GM20431 (cell line): ENCODE measurements around the gene KRTAP9-2.
"Not testable (repeated sequence)": the region's sequence is repeated elsewhere in the genome, so short reads cannot be mapped to it uniquely, and the experiment has no call there.

Source experiments
- in situ Hi-C: fragments of 300-500 bp; cut with MseI, MboI; formaldehyde crosslinking; loops from one replicate; pipeline ENCODE4 v1.15.0; 2020; ENCODE audit warnings: low sequenced_read_pairs; ENCODE audit not compliant: unreplicated experiment

KRTAP9-2 gene, protein sequence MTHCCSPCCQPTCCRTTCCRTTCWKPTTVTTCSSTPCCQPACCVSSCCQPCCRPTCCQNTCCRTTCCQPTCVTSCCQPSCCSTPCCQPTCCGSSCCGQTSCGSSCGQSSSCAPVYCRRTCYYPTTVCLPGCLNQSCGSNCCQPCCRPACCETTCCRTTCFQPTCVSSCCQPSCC

DNA sequence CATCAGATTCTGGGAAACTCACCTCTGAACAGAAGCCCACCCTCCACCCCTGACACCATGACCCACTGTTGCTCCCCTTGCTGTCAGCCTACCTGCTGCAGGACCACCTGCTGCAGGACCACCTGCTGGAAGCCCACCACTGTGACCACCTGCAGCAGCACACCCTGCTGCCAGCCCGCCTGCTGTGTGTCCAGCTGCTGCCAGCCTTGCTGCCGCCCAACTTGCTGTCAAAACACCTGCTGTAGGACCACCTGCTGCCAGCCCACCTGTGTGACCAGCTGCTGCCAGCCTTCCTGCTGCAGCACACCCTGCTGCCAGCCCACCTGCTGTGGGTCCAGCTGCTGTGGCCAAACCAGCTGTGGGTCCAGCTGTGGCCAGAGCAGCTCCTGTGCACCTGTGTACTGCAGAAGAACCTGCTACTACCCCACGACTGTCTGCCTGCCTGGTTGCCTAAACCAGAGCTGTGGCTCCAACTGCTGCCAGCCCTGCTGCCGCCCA, at the start of gene KRTAP9-2:
TSS of gene KRTAP9-2 (plus strand) at position 51 of the 498 bp plus-strand sequence. CDS start at position 58, 7 bp downstream.
- in situ Hi-C loops: not testable (repeated sequence)

DNA sequence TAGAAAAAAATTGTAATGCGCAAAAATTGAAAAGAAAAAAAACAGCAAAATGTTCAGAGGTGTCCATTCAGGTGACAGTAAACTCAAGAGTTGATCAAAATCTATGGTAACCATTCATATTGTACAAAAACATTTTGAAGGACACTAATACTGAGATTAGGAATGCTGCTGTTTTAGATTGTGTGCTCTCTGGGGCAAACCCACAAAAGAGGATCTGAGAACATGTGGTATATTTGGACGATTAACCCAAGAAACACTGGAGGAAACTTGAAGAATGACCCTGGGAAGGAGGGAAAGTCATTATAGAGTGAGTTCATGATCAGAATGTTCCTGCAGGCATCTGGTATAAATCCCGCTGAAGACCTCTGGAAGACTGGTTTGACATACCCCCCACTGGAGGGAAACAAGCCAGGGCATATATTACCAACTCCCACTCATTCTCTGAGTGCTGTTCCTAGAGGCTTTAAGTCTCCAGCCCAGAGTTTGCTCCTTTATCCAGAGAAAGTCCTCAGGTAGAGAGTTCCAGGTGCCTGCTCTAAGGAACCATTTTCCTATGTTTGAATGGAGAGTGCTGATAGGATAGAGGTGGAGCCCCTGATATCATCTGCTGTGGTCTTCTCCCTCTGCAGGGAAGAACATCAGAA, 49.6 kb upstream of the KRTAP9-2 start:
- in situ Hi-C loops: no loop called here

DNA sequence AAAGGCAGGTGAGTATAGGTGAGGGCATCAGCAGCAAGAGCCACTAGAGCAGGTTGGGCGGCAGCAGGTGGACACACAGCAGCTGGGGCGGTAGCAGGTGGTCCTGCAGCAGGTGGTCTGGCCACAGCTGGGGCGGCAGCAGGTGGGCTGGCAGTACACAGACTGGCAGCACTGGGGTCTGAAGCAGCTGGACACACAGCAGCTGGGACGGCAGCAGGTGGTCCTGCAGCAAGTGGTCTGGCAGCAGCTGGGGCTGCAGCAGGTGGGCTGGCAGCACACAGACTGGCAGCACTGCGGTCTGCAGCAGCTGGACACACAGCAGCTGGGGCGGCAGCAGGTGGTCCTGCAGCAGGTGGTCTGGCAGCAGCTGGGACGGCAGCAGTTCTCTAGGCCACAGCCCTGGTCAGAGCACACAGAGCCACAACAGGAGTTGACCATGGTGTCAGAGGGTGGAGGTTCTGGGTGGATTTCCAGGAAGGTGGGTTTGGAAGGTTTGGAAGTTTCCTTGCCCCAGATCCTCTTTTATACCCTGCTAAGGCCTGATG, 48.6 kb upstream of the KRTAP9-2 start, which contains the start of gene KRTAP4-2:
TSS of gene KRTAP4-2 (minus strand) at position 495 of the 545 bp plus-strand sequence. CDS start at position 438, 57 bp downstream.
- in situ Hi-C loops: no loop called here

DNA sequence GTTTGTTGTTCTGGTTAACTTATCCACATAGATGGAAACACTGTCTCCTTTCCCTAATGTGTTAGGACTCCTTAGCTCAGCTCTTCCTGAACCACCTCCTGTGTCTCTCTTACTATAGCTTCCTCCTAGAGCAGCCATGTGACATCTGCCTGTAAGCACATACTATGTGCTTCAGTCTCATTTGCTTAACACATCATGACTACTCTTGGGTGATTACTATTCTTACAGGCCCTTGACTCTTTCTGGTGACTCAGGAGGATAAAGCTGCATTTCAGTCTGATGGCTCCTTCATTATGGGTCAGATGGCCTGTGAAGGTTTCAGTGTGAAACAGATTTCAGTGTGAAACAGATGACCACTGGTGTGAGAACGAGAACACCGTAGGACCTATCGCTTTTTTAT, 48.1 kb upstream of the KRTAP9-2 start:
- in situ Hi-C loops: no loop called here

DNA sequence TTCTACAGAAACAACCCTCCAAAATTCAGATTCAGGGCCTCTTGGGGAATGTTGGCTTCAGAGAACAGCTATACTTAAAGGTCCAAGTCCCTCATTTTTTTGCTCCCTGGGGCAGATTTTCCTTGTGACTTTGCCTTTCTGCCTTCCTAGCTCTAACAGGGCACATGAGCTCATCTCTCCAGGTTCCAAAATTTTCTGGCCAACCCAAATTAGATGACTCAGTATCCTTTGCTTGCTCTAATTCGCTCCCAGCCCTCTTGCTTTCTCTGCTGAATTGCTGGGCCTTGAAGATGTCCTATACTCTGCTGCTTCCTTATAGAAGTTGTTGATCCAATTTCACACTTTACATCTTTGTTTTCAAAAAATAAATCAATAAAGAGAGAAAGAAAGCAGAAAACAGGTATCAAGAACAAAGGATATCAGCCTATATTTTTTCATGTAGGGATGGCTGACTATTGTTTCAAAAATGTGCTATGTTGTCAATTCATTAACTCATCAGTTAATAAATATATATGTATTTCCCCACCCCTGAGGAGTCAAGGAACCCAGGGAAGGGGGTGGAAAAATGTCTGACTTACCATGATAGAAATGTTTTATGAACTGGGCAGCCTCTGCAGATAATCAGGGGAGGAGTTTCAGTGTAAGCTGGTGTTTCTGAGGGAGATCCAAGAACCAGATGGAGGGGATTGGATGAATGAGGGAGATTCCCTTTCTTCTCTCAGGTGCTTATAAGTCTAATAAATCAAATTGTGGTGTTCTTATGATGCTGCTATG, 47.4 kb upstream of the KRTAP9-2 start:
- in situ Hi-C loops: no loop called here

DNA sequence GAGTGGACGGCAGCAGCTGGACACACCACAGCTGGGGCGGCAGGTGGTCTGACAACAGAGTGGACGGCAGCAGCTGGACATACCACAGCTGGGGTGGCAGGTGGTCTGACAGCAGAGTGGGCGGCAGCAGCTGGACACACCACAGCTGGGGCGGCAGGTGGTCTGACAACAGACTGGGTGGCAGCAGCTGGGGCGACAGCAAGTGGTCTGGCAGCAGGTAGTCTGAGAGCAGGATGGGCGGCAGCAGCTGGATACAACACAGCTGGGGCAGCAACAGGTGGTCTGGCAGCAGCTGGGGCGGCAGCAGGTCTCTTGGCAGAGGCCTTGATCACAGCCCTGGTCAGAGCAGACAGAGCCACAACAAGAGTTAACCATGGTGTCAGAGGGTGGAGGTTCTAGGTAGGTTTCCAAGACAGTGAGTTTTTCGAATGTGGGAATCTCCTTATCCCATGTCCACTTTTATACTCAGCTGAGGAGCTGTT, 41.9 kb upstream of the KRTAP9-2 start, which contains the start of gene KRTAP4-1:
TSS of gene KRTAP4-1 (minus strand) at position 432 of the 482 bp plus-strand sequence. CDS start at position 375, 57 bp downstream.
- in situ Hi-C loops: no loop called here

DNA sequence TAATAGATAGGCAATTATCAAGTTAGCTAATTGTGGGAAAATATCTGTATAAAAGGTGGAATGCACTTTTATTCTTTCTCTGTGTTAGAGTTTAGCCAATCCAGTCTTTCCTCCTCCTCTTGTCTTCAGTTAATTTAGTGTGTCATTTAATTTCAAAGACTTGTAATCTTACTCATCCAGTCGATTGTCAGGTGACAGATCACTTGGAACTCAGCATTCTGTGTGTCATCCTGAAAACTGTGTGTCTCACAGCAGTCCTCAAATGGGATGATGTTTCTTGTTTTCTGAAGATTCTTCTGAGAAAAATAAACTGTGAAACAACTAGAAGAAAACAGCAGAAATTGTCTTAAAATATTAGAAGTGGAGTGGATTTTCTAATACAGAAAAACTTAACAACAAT, 41.4 kb upstream of the KRTAP9-2 start:
- in situ Hi-C loops: no loop called here

DNA sequence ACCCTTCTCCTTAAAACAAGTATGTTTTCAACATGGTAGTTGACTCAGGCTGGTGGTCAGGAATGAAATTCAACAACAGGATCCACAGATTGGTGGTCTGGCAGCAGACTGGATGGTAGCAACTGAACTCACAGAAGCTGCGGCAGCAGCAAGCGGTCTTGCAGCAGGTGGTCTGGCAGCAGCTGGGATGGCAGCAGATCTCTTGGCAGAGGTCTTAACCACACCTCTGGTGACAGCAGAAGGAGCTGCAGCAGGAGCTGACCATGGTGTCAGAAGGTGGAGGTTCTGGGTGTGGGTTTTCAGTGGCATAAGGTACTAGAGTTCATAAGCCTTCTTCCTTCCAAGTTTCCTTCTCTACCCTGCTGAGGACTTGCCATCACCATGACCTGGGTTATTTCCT, 39.6 kb upstream of the KRTAP9-2 start:
- in situ Hi-C loops: no loop called here

DNA sequence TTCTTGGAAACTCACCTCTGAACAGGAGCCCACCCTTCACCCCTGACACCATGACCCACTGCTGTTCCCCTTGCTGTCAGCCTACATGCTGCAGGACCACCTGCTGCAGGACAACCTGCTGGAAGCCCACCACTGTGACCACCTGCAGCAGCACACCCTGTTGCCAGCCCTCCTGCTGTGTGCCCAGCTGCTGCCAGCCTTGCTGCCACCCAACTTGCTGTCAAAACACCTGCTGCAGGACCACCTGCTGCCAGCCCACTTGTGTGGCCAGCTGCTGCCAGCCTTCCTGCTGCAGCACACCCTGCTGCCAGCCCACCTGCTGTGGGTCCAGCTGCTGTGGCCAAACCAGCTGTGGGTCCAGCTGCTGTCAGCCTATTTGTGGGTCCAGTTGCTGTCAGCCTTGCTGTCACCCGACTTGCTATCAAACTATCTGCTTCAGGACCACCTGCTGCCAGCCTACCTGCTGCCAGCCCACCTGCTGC, 36.6 kb upstream of the KRTAP9-2 start, which contains the start of gene KRTAP9-1:
TSS of gene KRTAP9-1 (plus strand) at position 51 of the 482 bp plus-strand sequence. CDS start at position 51, 0 bp downstream.
- in situ Hi-C loops: not testable (repeated sequence)

DNA sequence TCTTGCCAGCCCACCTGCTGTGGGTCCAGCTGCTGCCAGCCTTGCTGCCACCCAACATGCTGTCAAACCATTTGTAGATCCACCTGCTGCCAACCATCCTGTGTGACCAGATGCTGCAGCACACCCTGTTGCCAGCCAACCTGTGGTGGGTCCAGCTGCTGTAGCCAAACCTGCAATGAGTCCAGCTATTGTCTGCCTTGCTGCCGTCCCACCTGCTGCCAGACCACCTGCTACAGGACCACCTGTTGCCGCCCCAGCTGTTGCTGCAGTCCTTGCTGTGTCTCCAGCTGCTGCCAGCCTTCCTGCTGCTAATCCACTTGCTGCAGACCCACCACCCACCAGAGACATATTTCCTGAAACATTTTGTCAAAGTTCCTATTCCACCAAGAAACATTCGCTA, 36.1 kb upstream of the KRTAP9-2 start:
- in situ Hi-C loops: no loop called here

DNA sequence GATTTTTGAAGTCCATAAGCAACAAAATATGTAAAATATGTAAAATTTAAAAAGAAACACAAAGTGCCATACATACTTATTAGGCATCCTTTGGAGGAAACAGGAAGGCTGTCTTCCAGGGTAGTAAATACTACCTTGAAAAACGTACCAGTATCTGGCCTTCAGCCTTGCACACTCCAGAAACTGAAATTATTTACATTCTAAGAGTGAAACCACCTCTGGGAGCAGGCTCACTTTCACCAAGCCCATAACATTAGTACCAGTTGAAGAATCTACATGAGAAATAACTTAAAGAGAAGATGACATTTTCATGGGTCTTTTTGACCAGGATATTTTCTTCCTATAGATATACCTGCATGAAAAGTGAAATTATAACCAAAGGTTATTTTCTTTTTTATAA, 30.4 kb upstream of the KRTAP9-2 start:
- in situ Hi-C loops: no loop called here

DNA sequence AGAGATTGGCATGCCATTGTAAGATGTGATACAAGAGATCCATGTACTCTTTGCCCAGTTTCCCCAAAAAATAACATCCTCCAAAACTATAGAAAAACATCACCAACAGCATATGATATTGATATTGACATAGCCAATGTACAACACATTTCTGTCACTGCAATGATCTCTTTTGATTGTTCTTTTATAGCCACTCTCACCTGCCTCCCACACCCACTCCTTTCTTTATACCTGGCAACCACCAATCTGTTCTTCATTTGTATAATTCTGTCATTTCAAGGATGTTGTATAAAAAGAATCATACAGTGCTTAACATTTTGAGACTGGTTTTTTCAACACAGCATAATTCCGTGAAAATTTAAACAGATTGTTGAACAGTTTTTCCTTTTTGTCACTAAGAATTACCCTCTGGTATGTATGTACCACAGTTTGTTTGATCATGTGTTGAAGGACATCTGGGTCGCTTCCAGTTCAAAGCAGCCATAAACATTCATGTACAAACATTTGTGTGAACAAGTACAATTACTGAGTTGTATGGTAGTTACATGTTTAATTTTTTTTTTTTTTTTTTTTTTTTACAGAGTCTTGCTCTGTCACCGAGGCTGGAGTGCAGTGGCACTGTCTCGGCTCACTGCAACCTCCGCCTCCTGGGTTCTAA, 26.9 kb upstream of the KRTAP9-2 start:
- in situ Hi-C loops: no loop called here

DNA sequence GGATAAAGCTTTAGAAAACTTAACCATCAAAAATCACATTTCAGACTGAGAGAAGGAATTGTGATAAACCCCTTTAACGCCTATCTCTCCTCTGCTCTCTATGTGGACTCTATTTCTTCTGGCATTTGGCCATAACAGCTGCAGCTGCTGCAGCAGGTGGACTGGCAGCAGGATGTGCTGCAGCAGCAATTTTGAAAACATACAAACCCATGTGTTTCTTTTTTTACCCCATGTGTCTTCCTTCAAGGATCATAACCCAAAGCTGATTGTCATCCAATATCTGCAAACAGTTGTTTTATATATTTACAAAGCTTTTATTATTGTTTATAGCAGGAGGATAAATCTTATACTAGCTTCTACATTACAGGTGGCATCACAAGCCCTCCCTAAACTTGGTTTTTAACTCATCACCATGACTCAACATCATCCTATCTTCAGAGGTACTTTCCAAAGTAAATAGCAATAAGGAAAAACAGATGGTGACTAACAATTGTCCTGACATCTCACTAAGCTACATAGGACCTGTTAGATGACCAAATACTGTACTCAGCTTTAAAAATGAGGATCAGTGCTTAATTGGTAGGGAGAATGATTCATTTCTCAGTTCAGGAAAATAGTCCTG, 14.5 kb upstream of the KRTAP9-2 start:
- in situ Hi-C loops: no loop called here

DNA sequence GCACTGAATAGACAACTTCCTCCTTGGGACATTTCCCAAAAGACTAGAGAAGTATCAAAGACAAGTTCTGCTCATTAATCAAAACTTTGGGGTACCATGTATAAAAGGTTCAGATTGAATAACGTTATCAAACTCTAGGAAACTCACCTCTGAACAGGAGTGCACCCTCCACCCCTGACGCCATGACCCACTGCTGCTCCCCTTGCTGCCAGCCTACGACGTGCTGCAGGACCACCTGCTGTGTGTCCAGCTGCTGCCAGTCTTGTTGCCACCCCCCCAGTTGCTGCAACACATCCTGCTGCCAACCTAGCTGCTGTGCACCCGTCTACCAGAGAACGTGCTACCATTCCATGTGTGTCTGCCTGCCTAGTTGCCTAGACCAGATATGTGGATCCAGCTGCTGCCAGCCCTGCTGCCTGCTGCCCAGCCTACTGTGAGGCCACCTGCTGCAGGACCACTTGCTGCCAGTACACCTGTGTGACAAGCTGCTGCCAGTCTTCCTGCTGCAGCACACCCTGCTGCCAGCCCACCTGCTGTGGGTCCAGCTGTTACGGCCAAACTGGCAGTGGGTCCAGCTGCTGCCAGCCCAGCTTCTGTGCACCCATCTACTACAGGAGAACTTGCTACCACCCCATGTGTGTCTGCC, 13.8 kb upstream of the KRTAP9-2 start:
- in situ Hi-C loops: no loop called here

DNA sequence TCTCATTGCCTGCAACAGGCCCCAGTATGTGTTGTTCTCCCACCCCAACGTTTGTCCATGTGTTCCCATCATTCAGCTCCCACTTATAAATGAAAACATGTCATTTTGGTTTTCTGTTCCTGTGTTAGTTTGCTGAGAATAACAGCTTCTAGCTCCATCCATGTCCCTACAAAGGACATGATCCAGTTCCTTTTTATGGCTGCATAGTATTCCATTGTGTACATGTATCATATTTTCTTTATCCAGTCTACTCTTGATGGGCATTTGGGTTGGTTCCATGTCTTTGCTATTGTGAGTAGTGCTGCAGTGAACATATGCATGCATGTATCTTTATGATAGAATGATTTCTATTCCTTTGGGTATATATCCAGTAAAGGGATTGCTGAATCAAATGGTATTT, 10.8 kb upstream of the KRTAP9-2 start:
- in situ Hi-C loops: no loop called here

DNA sequence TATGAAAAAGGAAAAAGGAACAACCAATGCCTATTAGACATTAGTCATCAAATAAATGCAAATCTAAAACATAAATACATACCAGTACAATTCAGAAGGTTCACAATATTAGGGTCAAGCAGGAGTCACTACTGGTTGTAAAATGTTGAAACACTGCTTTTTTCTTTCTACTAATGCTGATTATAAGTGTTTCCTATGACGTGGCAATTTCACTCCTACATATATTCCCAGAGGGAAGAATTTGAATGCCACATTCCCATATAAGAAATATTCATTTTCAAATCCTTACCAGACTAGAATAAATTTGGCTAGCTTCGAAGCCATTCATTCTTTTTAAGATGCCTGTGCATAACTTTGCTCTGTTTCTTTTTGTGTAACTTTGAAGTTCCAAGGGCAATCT, 2.6 kb upstream of the KRTAP9-2 start:
- in situ Hi-C loops: no loop called here

DNA sequence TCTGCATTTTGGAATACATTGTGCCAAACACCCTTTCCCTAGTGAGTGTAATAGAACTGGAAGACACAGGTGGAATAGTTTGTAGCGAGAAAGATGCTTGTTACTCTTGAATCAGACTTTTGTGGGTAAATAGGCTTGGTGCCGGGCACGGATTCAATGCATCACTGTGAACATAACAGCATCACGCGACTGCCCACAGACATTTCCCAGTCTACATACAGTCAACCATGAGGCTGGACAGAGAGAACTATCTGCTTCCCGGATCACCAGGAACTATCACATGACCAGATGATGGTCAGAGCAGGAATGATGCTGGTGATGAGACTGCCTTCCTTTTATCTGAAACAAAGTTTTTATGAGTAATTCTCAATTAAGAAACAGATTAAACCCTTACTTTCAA, 397 bp upstream of the KRTAP9-2 start:
- in situ Hi-C loops: no loop called here

DNA sequence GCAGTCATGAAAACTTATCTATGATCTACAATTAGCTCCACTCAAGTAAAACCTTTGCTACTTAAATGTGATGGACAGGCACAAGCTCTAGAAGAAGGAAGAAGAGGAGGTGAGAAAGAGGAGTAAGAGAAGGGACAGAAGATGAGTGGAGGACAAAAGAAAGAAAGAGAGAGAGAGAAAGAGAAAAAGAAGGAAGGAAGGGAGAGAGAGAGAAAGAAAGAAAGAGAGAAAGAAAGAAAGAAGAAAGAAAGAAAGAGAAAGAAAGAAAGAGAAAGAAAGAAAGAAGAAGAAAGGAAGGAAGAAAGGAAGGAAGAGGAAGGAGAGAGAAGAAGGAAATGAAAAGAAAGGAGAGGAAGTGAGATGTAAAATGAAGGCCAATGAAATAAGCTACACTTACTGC, 3.6 kb downstream of the KRTAP9-2 start:
- in situ Hi-C loops: no loop called here

DNA sequence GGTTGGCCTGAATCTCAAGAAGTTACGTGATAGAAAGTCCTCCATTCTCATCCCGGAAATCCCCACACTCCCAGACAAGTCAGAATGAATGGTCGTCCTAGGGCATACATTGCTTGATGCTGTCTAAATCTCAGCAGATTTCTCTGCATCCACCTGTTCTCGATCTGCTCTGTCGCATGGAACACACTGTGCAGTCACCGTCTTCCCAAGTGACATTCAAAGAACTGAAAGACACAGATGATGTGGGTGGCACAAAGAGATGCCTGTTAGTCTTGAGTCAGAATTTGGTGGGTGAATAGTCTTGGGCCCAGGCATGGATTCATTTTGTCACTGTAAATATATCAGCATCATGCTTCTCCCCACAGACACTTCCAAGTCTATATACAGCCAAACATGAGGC, 5.3 kb downstream of the KRTAP9-2 start:
- in situ Hi-C loops: no loop called here
